ENCODE results near the gene FTO.

GRCh38 chr16:53703590-53704444 is at the start of gene FTO, which contains the start of gene RPGRIP1L:
- TF ChIP-seq CTCF (IDR thresholded peaks at IDR 0.05; ENCODE audit: low read length) (0 out of 2 replicates have a peak, but pooled peaks have one; percentile 3), EZH2 (optimal IDR thresholded peaks at IDR 0.05; ENCODE audit: low read depth, low read length) (no peak), EZH2phosphoT487 (IDR thresholded peaks at IDR 0.05; ENCODE audit: low read length) (no peak)
